ENCODE measurements around the gene MPP4.
"Not testable (repeated sequence)": the region's sequence is repeated elsewhere in the genome, so short reads cannot be mapped to it uniquely, and the experiment has no call there.

The MPP4 gene

GRCh38 chr2:201675454-201675853, 23.0 kb downstream of the MPP4 start:
- DNase-seq = no peak
- in situ Hi-C loops (cut with HindIII; ENCODE audit: low pct_ligation_motif_present, low pct_unique_long_range_greater_than_20kb, low sequenced_read_pairs) = no loop called here

- DNase-seq = no peak
- in situ Hi-C loops (cut with HindIII; ENCODE audit: low pct_ligation_motif_present, low pct_unique_long_range_greater_than_20kb, low sequenced_read_pairs) = no loop called here
Measured at GRCh38 chr2:201674794-201675193, 23.6 kb downstream of the MPP4 start.

GRCh38 chr2:201674298-201674697, 24.1 kb downstream of the MPP4 start:
- no peak for DNase-seq
- in situ Hi-C loops (cut with HindIII; ENCODE audit: low pct_ligation_motif_present, low pct_unique_long_range_greater_than_20kb, low sequenced_read_pairs) = no loop called here

GRCh38 chr2:201673546-201673945, 24.9 kb downstream of the MPP4 start:
- no peak for DNase-seq
- in situ Hi-C loops (cut with HindIII; ENCODE audit: low pct_ligation_motif_present, low pct_unique_long_range_greater_than_20kb, low sequenced_read_pairs) = no loop called here

- in situ Hi-C loops (cut with HindIII; ENCODE audit: low pct_ligation_motif_present, low pct_unique_long_range_greater_than_20kb, low sequenced_read_pairs); DNase-seq: not testable (repeated sequence)
Measured at GRCh38 chr2:201671205-201671604, 27.2 kb downstream of the MPP4 start.

GRCh38 chr2:201669865-201670264, 28.6 kb downstream of the MPP4 start:
- no peak for DNase-seq
- in situ Hi-C loops (cut with HindIII; ENCODE audit: low pct_ligation_motif_present, low pct_unique_long_range_greater_than_20kb, low sequenced_read_pairs) = no loop called here

GRCh38 chr2:201668402-201668910, 30.0 kb downstream of the MPP4 start:
- no peak for DNase-seq
- in situ Hi-C loops (cut with HindIII; ENCODE audit: low pct_ligation_motif_present, low pct_unique_long_range_greater_than_20kb, low sequenced_read_pairs) = no loop called here

- DNase-seq = no peak
- in situ Hi-C loops (cut with HindIII; ENCODE audit: low pct_ligation_motif_present, low pct_unique_long_range_greater_than_20kb, low sequenced_read_pairs) = no loop called here
Measured at GRCh38 chr2:201664334-201664733, 34.1 kb downstream of the MPP4 start.

GRCh38 chr2:201661366-201661765, 37.1 kb downstream of the MPP4 start:
- in situ Hi-C loops (cut with HindIII; ENCODE audit: low pct_ligation_motif_present, low pct_unique_long_range_greater_than_20kb, low sequenced_read_pairs) = no loop called here
- no peak for DNase-seq

GRCh38 chr2:201660293-201660895, 38.0 kb downstream of the MPP4 start:
- DNase-seq = no peak

GRCh38 chr2:201656740-201657139, 41.7 kb downstream of the MPP4 start:
- in situ Hi-C loops (cut with HindIII; ENCODE audit: low pct_ligation_motif_present, low pct_unique_long_range_greater_than_20kb, low sequenced_read_pairs) = no loop called here
- no peak for DNase-seq

More at GRCh38 chr2:201660293-201660895, 38.0 kb downstream of the MPP4 start:
- in situ Hi-C loops (cut with HindIII; ENCODE audit: low pct_ligation_motif_present, low pct_unique_long_range_greater_than_20kb, low sequenced_read_pairs) = no loop called here

- in situ Hi-C loops (cut with HindIII; ENCODE audit: low pct_ligation_motif_present, low pct_unique_long_range_greater_than_20kb, low sequenced_read_pairs) = no loop called here
- no peak for DNase-seq
Measured at GRCh38 chr2:201656102-201656501, 42.3 kb downstream of the MPP4 start.

- DNase-seq = peak; percentile 13
- in situ Hi-C loops (cut with HindIII; ENCODE audit: low pct_ligation_motif_present, low pct_unique_long_range_greater_than_20kb, low sequenced_read_pairs) = no loop called here
Measured at GRCh38 chr2:201654616-201655384, 43.6 kb downstream of the MPP4 start.

GRCh38 chr2:201653221-201653620, 45.2 kb downstream of the MPP4 start:
- no peak for DNase-seq
- in situ Hi-C loops (cut with HindIII; ENCODE audit: low pct_ligation_motif_present, low pct_unique_long_range_greater_than_20kb, low sequenced_read_pairs) = no loop called here

- in situ Hi-C loops (cut with HindIII; ENCODE audit: low pct_ligation_motif_present, low pct_unique_long_range_greater_than_20kb, low sequenced_read_pairs) = no loop called here
- no peak for DNase-seq
Measured at GRCh38 chr2:201649442-201649841, 49.0 kb downstream of the MPP4 start.

GRCh38 chr2:201647431-201647830, 51.0 kb downstream of the MPP4 start:
- DNase-seq = no peak
- in situ Hi-C loops (cut with HindIII; ENCODE audit: low pct_ligation_motif_present, low pct_unique_long_range_greater_than_20kb, low sequenced_read_pairs) = no loop called here

- in situ Hi-C loops (cut with HindIII; ENCODE audit: low pct_ligation_motif_present, low pct_unique_long_range_greater_than_20kb, low sequenced_read_pairs) = no loop called here
- peak; percentile 16 for DNase-seq
Measured at GRCh38 chr2:201644001-201644400, 54.4 kb downstream of the MPP4 start.

- in situ Hi-C loops (cut with HindIII; ENCODE audit: low pct_ligation_motif_present, low pct_unique_long_range_greater_than_20kb, low sequenced_read_pairs) = no loop called here
- peak; percentile 49 for DNase-seq
Measured at GRCh38 chr2:201643216-201643890, 55.1 kb downstream of the MPP4 start, which contains the start of gene TMEM237. TSS of gene TMEM237 (minus strand) at chr2:201643503. CDS start at chr2:201643400, 103 bp downstream.

- in situ Hi-C loops (cut with HindIII; ENCODE audit: low pct_ligation_motif_present, low pct_unique_long_range_greater_than_20kb, low sequenced_read_pairs) = no loop called here
- peak; percentile 87 for DNase-seq
Measured at GRCh38 chr2:201642579-201643215, 55.7 kb downstream of the MPP4 start.
